IPS-20b (cell line): ENCODE measurements around the gene ARID1B.

Experiments used
- H3K27ac ChIP-seq: one replicate; pipeline ENCODE4 v1.5.1; 2013; ENCODE audit warnings: low read length
- H3K27me3 ChIP-seq: 2 replicates; pipeline ENCODE4 v1.6.1; 2013; ENCODE audit warnings: mild to moderate bottlenecking, low read length, inconsistent platforms; ENCODE audit not compliant: insufficient read depth
- H3K36me3 ChIP-seq: 2 replicates; pipeline ENCODE4 v1.6.1; 2013; ENCODE audit warnings: low read depth, mild to moderate bottlenecking, inconsistent platforms, low read length, moderate library complexity; ENCODE audit not compliant: insufficient read depth
- H3K4me1 ChIP-seq: 2 replicates; pipeline ENCODE4 v1.6.1; 2013; ENCODE audit warnings: mild to moderate bottlenecking, control low read depth, inconsistent platforms, low read length, moderate library complexity; ENCODE audit not compliant: insufficient read depth
- H3K4me3 ChIP-seq: 2 replicates; pipeline ENCODE4 v1.5.1; 2013; ENCODE audit warnings: mild to moderate bottlenecking, low read length, inconsistent platforms
- H3K9ac ChIP-seq: 2 replicates; pipeline ENCODE4 v1.6.1; 2013; ENCODE audit warnings: low read depth, mild to moderate bottlenecking, inconsistent platforms, low read length, moderate library complexity
- H3K9me3 ChIP-seq: 2 replicates; pipeline ENCODE4 v1.6.1; 2013; ENCODE audit warnings: mild to moderate bottlenecking, low read depth, low read length, inconsistent platforms; ENCODE audit not compliant: insufficient read depth

ARID1B gene

DNA sequence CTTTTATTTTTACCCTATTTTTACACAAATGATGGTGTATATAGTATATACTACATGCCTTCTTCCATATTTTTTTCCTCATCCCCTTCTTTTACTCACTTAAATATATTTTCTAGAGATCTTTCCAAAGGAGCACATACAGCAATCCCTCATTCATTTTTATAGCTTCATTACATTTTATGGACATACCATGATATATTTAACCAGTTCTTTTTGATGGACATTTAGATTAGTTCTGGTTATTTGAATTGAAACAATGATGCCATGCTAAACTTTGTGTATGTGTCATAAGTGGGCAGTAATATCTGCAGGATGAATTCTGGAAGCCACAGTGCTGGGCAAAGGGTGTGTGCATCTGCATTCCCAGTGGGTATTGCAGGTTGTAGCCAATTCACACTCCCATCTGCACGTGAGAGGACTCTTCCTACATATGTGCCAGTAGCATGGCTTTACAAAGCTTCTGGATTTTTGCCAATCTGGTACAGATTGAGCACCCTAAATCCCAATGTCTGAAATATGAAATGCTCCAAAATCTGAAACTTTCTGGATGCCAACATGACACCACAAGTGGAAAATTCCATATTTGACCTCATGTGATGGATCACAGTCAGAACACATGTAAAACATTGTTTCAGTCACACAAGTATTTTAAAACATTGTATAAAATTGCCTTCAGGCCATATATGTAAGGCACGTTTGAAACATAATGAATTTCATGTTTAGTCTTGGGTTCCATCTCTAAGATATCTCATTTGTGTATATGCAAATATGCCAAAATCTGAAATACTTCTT, 127.2 kb downstream of the ARID1B start:
- Histone ChIP-seq H3K27ac (no peak overlapping the region), H3K4me1 (no peaks in the 10 kb centered on the region; the same call in 1 of the 2 replicates), H3K27me3 (no peaks in the 10 kb centered on the region), H3K4me3 (no peak overlapping the region), H3K9me3 (no peaks in the 10 kb centered on the region), H3K36me3 (peaks cover 13% of the 10 kb centered on the region), H3K9ac (no peak overlapping the region)

DNA sequence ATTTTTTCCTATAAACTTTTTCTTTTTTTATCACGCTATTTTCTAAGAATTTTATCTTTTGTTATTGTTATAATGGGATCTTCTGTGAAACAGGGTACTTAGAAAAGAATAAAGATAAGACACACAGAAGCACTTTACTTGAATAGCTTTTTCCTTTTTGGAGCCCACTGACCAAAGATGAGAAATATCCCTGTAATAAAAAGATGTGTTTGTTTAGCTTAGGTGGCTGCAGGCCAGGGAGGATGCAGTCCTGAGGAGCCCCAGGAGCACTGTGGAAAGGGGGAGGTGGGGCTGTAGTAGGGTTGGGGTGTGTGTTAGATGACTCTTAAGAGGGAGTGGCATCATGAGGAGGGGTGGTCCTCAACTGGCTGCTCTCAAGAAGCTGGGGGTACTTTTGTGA, 128.6 kb downstream of the ARID1B start:
- H3K36me3 ChIP-seq, result peaks cover 13% of the 10 kb centered on the region
- H3K4me3 ChIP-seq, result no peak overlapping the region
- no peaks in the 10 kb centered on the region for H3K27me3 ChIP-seq
- no peaks in the 10 kb centered on the region for H3K9me3 ChIP-seq
- H3K4me1 ChIP-seq, result no peaks in the 10 kb centered on the region
- H3K27ac ChIP-seq, result no peak overlapping the region
- no peak overlapping the region for H3K9ac ChIP-seq

DNA sequence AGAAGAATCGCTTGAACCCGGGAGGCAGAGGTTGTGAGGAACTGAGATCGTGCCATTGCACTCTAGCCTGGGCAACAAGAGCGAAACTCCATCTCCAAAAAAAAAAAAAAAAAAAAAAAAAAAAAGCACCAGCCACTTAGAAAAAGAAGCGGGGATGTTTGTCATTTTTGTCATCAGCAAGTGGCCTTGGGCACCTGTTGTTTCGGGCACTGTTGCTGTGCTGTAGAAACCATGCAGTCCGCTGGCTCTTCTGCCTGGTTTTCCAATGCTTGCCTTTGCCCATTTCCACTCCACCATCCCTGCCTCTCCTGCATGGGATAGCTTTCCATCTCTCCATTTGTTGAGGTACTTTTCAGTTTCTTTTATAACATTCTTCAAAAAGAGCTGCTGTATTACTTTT, 129.3 kb downstream of the ARID1B start:
- no peak overlapping the region for H3K27ac ChIP-seq
- H3K9ac ChIP-seq, result no peak overlapping the region
- H3K9me3 ChIP-seq, result no peaks in the 10 kb centered on the region
- no peaks in the 10 kb centered on the region for H3K27me3 ChIP-seq
- peaks cover 12% of the 10 kb centered on the region for H3K36me3 ChIP-seq
- peaks cover under 1% of the 10 kb centered on the region; the same call in 1 of the 2 replicates for H3K4me1 ChIP-seq
- H3K4me3 ChIP-seq, result no peak overlapping the region

DNA sequence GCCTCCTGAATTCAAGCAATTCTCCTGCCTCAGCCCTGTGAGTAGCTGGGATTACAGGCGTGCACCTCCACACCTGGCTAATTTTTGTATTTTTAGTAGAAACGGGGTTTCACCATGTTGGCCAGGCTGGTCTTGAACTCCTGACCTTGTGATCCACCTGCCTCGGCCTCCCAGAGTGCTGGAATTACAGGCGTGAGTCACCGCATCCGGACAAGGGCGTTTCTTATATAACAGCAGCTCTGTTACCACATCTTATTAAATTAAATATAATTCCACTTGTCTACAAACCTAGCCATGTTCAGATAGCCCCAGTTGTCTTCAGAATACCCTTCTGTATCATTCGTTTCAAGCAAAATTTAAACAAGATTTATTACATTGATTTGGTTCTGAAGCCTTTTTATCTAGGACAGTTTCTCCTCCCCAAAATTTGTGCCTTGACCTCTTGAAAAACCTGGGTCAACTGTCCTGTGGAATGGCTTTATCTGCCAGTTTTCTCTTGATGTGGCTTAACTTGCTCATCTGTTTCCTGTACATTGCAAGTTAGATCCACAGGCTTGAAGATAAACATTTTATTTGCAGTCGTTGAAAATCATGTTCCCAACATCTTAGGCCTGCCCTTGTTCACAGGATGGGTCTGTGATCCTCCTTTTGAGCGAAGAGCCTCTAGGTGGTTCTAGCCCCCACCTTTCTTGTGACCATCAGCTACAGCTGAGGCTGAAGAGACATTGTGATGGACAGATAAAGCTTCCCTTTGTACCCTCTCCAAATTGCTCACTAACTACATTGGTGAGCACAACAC, 132.2 kb downstream of the ARID1B start:
- no peak overlapping the region for H3K27ac ChIP-seq
- no peaks in the 10 kb centered on the region for H3K27me3 ChIP-seq
- H3K9ac ChIP-seq, result no peak overlapping the region
- no peaks in the 10 kb centered on the region for H3K9me3 ChIP-seq
- H3K36me3 ChIP-seq, result peaks cover 3% of the 10 kb centered on the region; the same call in 1 of the 2 replicates
- no peak overlapping the region for H3K4me3 ChIP-seq
- peaks cover 8% of the 10 kb centered on the region for H3K4me1 ChIP-seq

DNA sequence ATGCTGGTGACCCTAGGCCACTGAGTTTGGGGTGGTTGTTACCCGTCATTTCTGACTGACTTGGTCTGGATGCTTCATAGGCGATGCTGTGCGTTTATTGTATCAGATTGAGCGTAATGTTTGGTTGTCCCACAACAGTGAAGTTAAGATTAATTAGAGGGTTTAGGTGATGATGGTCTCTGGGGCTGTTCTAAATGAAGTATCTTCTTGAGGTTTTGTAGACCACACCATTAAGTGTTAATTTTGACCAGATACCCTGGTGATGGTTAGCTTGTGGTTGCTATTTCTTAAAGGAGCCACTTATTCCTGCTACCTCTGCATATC, 132.8 kb downstream of the ARID1B start:
- Histone ChIP-seq H3K27me3 (no peaks in the 10 kb centered on the region), H3K9me3 (no peaks in the 10 kb centered on the region), H3K36me3 (no peaks in the 10 kb centered on the region), H3K9ac (no peak overlapping the region), H3K4me3 (no peak overlapping the region), H3K27ac (no peak overlapping the region), H3K4me1 (peaks cover 8% of the 10 kb centered on the region)

DNA sequence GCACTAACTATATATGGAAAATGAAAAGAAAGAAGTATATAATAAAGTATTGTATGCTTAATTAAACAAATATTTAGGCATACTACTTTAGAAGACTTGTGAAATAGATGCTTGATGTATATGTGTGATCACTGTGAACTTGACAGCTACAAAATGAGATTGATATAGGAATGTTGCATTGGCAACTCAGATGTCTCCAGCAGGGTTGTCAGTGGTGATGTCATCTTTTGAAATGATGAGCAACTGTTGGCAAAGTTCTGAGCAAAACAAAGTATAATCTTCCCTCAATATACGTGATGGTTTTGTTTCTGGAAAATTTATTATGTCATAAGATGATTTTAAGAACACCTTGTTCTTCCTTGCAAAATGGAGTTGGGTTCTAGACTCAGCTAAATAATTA, 133.8 kb downstream of the ARID1B start:
- Histone ChIP-seq H3K4me3 (no peak overlapping the region), H3K4me1 (peaks cover 8% of the 10 kb centered on the region), H3K9ac (no peak overlapping the region), H3K27me3 (no peaks in the 10 kb centered on the region), H3K27ac (no peak overlapping the region), H3K36me3 (no peaks in the 10 kb centered on the region), H3K9me3 (no peaks in the 10 kb centered on the region)

DNA sequence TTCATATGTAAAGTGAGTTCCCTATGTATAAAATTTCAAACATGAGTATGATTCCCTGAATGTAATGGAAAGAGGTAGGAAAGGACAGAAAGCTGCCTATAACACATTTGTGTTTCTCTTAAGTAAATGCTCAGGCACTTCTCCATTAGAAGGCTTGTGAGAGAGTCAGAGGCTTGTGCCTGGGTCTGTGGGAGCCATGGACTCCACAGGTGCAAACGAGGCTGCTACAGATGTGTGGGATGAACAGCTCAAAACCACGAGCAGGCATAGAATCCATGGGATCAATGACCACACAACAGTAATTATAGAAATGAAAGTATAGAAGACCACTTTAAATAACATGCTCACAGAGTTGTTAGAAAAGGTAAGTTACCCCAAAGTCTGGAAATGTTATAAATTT, 134.4 kb downstream of the ARID1B start:
- no peaks in the 10 kb centered on the region for H3K27me3 ChIP-seq
- no peak overlapping the region for H3K9ac ChIP-seq
- H3K4me1 ChIP-seq, result peaks cover 9% of the 10 kb centered on the region
- H3K36me3 ChIP-seq, result no peaks in the 10 kb centered on the region
- no peak overlapping the region for H3K27ac ChIP-seq
- no peak overlapping the region for H3K4me3 ChIP-seq
- no peaks in the 10 kb centered on the region for H3K9me3 ChIP-seq

DNA sequence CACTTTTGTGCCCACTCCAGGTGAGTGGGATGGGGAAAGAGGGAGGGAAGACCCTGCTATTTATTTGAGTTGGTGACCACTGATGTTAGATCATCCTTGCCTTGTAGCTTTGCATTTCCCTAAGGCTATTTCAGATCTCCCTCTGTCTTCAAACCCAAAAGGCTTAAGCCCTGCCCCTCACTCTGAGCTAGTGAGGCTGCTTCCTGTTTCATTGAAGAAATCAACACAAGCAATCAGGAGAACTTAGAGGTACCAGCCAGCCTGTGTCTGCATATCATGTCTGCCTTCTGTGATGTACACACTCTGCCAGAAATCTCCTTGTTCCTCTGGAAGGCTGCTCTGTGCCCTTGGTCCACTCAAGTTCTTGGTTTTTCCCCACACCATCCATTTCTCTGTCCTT, 135.3 kb downstream of the ARID1B start:
- Histone ChIP-seq H3K36me3 (no peaks in the 10 kb centered on the region), H3K27me3 (no peaks in the 10 kb centered on the region), H3K4me1 (peaks cover 12% of the 10 kb centered on the region)

DNA sequence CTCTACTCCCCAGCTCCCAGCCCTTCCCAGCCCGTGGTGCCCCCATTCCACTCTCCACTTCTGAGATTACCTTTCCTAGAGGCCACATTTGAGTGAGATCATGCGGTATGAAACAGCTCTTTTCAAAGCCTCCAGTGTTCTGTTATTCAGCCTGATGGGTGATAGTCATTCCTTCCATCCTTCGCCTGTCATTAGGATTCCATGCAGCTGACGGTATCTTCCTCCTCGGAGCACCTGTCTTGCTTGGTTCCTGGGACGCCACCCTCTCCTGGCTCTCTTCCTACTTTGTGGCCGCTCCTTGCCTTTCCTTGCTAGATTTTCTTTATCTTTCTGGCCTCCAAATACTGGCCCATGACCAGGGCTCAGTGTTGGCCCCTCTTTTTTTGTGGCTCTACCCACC, 137.0 kb downstream of the ARID1B start:
- Histone ChIP-seq H3K4me3 (no peak overlapping the region), H3K9ac (no peak overlapping the region), H3K4me1 (peaks cover 16% of the 10 kb centered on the region), H3K36me3 (no peaks in the 10 kb centered on the region), H3K9me3 (no peaks in the 10 kb centered on the region), H3K27ac (no peak overlapping the region), H3K27me3 (no peaks in the 10 kb centered on the region)

More for the DNA sequence above, 135.3 kb downstream of the ARID1B start:
- Histone ChIP-seq H3K9ac (no peak overlapping the region), H3K27ac (no peak overlapping the region), H3K9me3 (no peaks in the 10 kb centered on the region), H3K4me3 (no peak overlapping the region)

DNA sequence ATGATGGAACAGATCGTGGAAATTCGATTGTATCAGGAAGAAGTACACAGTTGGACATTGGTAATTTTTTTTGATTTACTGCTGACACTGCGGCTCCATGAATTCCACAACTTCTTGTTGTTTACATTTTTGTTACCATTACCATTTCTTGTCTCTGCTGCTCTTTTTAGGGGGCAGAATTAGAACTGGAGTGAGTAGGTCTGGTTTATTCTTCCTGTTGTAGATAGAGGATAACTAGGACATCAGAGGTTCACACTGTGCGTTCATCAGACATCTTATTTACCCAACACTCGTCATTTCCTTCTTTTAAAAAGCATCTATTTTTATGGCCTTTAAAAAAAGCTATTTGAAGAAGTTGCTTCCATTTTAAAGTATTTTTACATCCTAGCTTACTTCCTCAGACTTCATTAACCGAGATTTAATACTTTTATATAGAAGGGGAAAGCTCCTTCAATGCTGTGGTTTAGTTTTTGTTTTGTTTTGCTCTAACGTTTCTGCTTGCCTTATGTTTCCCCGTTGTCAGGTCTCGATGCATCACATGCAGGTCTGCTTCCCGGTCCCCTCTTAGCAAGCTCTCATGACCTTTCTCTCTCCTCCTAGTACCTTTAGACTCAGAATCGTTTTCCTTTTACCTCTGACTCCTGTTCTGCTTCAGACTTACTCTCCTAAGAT, 139.1 kb downstream of the ARID1B start:
- Histone ChIP-seq H3K36me3 (no peaks in the 10 kb centered on the region), H3K27me3 (no peaks in the 10 kb centered on the region), H3K4me3 (no peak overlapping the region), H3K9me3 (no peaks in the 10 kb centered on the region), H3K9ac (no peak overlapping the region), H3K4me1 (peaks cover 19% of the 10 kb centered on the region), H3K27ac (no peak overlapping the region)

DNA sequence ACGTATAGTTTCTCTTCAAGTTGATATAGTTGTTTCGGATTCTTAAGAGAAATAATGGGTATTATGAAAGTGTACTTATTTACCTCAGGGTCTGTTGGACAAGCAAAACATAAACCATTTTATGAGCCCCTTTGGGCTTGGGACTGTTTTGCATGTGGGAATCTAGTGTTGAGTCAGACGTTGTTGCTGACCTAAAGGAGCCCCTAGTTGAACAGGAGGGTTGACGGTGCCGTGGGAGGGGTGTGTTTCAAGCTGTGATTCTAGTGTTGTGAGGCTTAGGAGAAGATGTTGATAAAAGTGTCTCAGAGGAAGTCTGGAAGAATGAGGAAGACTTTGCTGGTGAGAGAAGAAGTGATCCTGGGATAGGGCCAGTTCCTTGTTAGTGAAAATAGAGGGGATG, 140.0 kb downstream of the ARID1B start:
- Histone ChIP-seq H3K4me1 (peaks cover 15% of the 10 kb centered on the region; the same call in 1 of the 2 replicates), H3K4me3 (no peak overlapping the region), H3K27me3 (no peaks in the 10 kb centered on the region), H3K9me3 (no peaks in the 10 kb centered on the region), H3K27ac (no peak overlapping the region), H3K36me3 (no peaks in the 10 kb centered on the region), H3K9ac (no peak overlapping the region)
